ENCODE data around the gene TRIM25. TPM values are rescaled to one million over a fixed set of nuclear protein-coding genes. Genes with fewer than 3 reads are reported as not detected.

Gene TRIM25
- polyA plus RNA-seq, 1 of the 3 experiments (the other 2 are of a cell fraction), result 17.1 TPM

DNA sequence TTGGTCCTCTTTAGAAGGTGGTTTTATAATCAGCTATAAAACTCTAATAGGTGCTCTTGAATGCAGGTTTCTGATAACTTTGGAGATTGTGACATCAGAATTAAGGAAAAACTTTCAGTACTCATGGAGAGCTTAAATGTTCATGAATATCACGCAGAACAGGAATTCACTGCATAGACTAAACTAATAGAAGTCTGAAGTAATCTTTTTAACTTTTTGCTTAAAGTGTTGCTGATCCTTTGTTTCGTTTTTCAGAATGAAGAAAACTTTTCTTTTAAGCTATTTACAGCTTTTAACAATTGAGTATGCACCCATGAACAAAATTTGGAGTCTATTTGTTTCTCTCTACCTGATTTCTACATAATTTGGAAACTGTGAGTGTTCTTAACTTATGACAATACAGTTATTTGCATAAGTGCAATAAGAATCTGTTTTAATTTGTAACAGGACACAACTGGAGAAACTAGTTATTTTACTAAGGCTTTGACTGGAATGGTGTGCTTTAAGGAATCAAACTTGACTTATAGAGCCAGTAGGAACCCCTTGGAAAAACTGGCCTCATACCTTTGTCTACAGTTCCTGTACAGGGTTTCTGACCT, 17.0 kb upstream of the TRIM25 start:
- H3K9me2 ChIP-seq, result no peaks in the 10 kb centered on the region
- no peak overlapping the region for H3K4me2 ChIP-seq
- no peak for DNase-seq
- H3K9ac ChIP-seq, result no peak overlapping the region
- no peaks in the 10 kb centered on the region for H3K27me3 ChIP-seq (ENCODE audit: insufficient read depth)
- CTCF ChIA-PET, result interaction anchor here (0.9 to 3.0 kb wide), 3 partner anchors 9 to 112 kb away, joined by 3 to 24 read pairs (median 9); no protein-coding TSS in a partner anchor
- H3K36me3 ChIP-seq (replicated peaks in 1 of 2; ENCODE audit: control insufficient read depth in 1 of 2, insufficient read depth in 2 of 2, low read length in 1 of 2), result peaks cover 10 to 36% of the 10 kb centered on the region in 2 experiments
- 42% methylated on average over 2 of the region's 2 CpGs for WGBS (ENCODE audit: low lambda C conversion rate)
- POLR2A ChIA-PET, result no interaction called here
- no peak overlapping the region for H3K4me3 ChIP-seq (ENCODE audit: low read depth in 2 of 2, low read length in 1 of 2)
- H2AFZ ChIP-seq (ENCODE audit: low read depth), result no peak overlapping the region
- peaks cover 36% of the 10 kb centered on the region for H3K9me3 ChIP-seq
- no peaks in the 10 kb centered on the region for H4K20me1 ChIP-seq (ENCODE audit: insufficient read depth)
- peaks cover 7% of the 10 kb centered on the region for H3F3A ChIP-seq (replicated peaks; ENCODE audit: insufficient read depth)
- TF ChIP-seq YY1 (IDR thresholded peaks at IDR 0.05; ENCODE audit: low read depth), result no peak; the same call in 1 of the 2 replicates
- no peak for TF ChIP-seq MXI1 (IDR thresholded peaks at IDR 0.05; ENCODE audit: low read depth, low read length)
- TF ChIP-seq EZH2phosphoT487 (IDR thresholded peaks at IDR 0.05; ENCODE audit: borderline replicate concordance, low read depth), result no peak
- TF ChIP-seq CHD2 (IDR thresholded peaks at IDR 0.05; ENCODE audit: low read length, partially characterized antibody), result no peak
- TF ChIP-seq RXRA (IDR thresholded peaks at IDR 0.05; ENCODE audit: borderline replicate concordance, low read depth), result no peak
- no peak for TF ChIP-seq TCF12 (IDR thresholded peaks at IDR 0.05)
- no peak for TF ChIP-seq RFX5 (IDR thresholded peaks at IDR 0.05; ENCODE audit: low read length)
- no peak for TF ChIP-seq ZBTB33 (IDR thresholded peaks at IDR 0.05; ENCODE audit: borderline replicate concordance, low read depth)
- no peak for TF ChIP-seq SMC3 (IDR thresholded peaks at IDR 0.05; ENCODE audit: low read depth, low read length)
- TF ChIP-seq NRF1 (IDR thresholded peaks at IDR 0.05; ENCODE audit: low read depth, low read length), result no peak
- no peak for TF ChIP-seq EP300 (IDR thresholded peaks at IDR 0.05; ENCODE audit: borderline replicate concordance in 1 of 2, low read depth in 1 of 2, low read length in 1 of 2)
- TF ChIP-seq, protein P1, sequence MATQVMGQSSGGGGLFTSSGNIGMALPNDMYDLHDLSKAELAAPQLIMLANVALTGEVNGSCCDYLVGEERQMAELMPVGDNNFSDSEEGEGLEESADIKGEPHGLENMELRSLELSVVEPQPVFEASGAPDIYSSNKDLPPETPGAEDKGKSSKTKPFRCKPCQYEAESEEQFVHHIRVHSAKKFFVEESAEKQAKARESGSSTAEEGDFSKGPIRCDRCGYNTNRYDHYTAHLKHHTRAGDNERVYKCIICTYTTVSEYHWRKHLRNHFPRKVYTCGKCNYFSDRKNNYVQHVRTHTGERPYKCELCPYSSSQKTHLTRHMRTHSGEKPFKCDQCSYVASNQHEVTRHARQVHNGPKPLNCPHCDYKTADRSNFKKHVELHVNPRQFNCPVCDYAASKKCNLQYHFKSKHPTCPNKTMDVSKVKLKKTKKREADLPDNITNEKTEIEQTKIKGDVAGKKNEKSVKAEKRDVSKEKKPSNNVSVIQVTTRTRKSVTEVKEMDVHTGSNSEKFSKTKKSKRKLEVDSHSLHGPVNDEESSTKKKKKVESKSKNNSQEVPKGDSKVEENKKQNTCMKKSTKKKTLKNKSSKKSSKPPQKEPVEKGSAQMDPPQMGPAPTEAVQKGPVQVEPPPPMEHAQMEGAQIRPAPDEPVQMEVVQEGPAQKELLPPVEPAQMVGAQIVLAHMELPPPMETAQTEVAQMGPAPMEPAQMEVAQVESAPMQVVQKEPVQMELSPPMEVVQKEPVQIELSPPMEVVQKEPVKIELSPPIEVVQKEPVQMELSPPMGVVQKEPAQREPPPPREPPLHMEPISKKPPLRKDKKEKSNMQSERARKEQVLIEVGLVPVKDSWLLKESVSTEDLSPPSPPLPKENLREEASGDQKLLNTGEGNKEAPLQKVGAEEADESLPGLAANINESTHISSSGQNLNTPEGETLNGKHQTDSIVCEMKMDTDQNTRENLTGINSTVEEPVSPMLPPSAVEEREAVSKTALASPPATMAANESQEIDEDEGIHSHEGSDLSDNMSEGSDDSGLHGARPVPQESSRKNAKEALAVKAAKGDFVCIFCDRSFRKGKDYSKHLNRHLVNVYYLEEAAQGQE (IDR thresholded peaks at IDR 0.05; ENCODE audit: low read depth, low read length), result no peak
- no peak for TF ChIP-seq TEAD4 (IDR thresholded peaks at IDR 0.05; ENCODE audit: borderline replicate concordance, insufficient read depth)
- TF ChIP-seq GABPA (IDR thresholded peaks at IDR 0.05; ENCODE audit: low read depth), result no peak
- TF ChIP-seq, protein P2, sequence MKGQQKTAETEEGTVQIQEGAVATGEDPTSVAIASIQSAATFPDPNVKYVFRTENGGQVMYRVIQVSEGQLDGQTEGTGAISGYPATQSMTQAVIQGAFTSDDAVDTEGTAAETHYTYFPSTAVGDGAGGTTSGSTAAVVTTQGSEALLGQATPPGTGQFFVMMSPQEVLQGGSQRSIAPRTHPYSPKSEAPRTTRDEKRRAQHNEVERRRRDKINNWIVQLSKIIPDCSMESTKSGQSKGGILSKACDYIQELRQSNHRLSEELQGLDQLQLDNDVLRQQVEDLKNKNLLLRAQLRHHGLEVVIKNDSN (IDR thresholded peaks at IDR 0.05; ENCODE audit: borderline replicate concordance, low read depth), result no peak
- TF ChIP-seq ELF1 (IDR thresholded peaks at IDR 0.05), result no peak
- TF ChIP-seq, protein P3, sequence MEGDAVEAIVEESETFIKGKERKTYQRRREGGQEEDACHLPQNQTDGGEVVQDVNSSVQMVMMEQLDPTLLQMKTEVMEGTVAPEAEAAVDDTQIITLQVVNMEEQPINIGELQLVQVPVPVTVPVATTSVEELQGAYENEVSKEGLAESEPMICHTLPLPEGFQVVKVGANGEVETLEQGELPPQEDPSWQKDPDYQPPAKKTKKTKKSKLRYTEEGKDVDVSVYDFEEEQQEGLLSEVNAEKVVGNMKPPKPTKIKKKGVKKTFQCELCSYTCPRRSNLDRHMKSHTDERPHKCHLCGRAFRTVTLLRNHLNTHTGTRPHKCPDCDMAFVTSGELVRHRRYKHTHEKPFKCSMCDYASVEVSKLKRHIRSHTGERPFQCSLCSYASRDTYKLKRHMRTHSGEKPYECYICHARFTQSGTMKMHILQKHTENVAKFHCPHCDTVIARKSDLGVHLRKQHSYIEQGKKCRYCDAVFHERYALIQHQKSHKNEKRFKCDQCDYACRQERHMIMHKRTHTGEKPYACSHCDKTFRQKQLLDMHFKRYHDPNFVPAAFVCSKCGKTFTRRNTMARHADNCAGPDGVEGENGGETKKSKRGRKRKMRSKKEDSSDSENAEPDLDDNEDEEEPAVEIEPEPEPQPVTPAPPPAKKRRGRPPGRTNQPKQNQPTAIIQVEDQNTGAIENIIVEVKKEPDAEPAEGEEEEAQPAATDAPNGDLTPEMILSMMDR (IDR thresholded peaks at IDR 0.05), result no peak
- H3K79me2 ChIP-seq (ENCODE audit: insufficient read depth), result no peaks in the 10 kb centered on the region
- H3K4me1 ChIP-seq (ENCODE audit: control insufficient read depth in 1 of 2, insufficient read depth in 2 of 2, low read depth in 1 of 2, low read length in 1 of 2), result no peaks in the 10 kb centered on the region
- H3K27ac ChIP-seq (ENCODE audit: low read depth in 2 of 2, low read length in 1 of 2), result no peak overlapping the region
